ENCODE results near the gene TBC1D4. TPM values are rescaled to one million over a fixed set of nuclear protein-coding genes. Genes with fewer than 3 reads are reported as not detected.

Gene TBC1D4
- total and polyA plus RNA-seq, 7 donors, result 5.4 to 15.0 (median 7.8) TPM

DNA sequence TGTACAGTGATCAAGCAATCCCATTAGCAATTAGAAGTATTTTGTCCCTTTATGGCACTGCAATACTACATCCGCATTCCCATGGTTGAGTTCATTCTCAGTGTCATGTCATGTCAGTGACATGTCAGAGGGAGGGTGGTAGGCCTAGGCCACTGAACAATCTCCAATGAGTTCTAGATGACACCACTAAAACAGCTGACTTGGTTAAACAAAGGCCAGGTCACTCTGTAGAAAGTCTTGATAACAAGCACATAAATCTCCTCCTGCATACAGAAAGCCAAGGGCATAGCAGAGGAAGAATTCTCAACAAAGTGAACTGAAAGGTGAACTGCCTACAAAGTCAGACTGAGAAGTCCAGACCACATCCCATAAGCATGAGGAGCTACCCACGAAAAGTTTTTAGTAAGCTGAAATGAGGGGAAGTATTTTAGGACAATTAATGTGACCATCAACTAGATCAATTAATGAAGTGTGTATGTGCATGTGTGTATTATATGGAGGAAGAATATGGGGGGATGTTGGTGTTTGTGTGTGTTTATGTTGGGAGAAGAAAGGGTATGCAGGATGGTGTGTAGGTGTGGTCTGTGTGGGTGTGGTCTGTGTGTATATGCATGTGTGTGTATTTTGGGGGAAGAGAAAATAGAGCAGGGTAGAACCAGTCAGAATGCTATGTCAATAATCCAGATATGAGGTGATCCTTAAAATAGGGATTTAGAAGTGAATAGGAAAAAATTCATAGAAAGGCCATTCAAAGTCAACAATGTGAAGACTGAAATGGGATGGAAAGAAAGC is 67.7 kb downstream of the TBC1D4 start:
- Histone ChIP-seq H3K4me1 (peaks cover 0 to 27% (median 26%) of the 10 kb centered on the region in 4 donors), H3K36me3 (no peaks in the 10 kb centered on the region), H3K27ac (no peak overlapping the region), H3K9me3 (no peaks in the 10 kb centered on the region), H3K27me3 (no peaks in the 10 kb centered on the region), H3K4me3 (no peak overlapping the region)
- TF ChIP-seq POLR2A (IDR thresholded peaks at IDR 0.05) (no peak), POLR2AphosphoS5 (IDR thresholded peaks at IDR 0.05) (no peak), EP300 (IDR thresholded peaks at IDR 0.05) (no peak)
- TF ChIP-seq, protein P1, sequence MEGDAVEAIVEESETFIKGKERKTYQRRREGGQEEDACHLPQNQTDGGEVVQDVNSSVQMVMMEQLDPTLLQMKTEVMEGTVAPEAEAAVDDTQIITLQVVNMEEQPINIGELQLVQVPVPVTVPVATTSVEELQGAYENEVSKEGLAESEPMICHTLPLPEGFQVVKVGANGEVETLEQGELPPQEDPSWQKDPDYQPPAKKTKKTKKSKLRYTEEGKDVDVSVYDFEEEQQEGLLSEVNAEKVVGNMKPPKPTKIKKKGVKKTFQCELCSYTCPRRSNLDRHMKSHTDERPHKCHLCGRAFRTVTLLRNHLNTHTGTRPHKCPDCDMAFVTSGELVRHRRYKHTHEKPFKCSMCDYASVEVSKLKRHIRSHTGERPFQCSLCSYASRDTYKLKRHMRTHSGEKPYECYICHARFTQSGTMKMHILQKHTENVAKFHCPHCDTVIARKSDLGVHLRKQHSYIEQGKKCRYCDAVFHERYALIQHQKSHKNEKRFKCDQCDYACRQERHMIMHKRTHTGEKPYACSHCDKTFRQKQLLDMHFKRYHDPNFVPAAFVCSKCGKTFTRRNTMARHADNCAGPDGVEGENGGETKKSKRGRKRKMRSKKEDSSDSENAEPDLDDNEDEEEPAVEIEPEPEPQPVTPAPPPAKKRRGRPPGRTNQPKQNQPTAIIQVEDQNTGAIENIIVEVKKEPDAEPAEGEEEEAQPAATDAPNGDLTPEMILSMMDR (IDR thresholded peaks at IDR 0.05), result no peak
- intact Hi-C loops (cut with DNase I), result no loop called here
- DNase-seq, result no peak
- WGBS, 2 donors, result 88 to 91% methylated on average over 2 of the region's 2 CpGs

DNA sequence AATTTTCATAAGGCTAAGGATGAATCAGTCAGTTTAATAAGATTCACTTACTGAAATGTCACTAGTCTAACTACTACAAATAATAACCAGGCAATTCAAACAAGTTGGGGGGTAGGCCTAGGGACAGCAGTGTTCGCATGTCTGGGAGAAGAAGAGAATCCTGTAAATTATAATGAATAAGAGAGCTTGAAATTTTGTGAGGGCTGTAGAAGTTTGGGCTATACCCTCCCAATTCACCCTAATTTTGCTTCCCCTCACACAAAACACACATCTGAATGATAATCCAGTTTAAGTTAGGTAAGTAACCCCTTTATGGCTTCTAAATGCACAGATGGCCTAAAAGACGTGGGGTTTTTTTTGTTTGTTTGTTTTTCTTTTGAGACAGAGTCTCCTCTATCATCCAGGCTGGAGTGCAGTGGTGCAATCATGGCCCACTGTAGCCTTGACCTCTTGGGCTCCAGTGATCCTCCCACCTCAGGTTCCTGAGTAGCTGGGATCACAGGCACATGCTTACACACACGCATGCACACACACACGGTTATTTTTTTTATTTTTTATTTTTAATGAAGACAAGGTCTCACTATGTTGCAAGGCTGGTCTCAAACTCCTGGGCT is 69.9 kb downstream of the TBC1D4 start:
- H3K4me3 ChIP-seq, result no peak overlapping the region
- 80 to 82% methylated on average over 4 of the region's 4 CpGs for WGBS, 2 donors
- H3K27ac ChIP-seq, result no peak overlapping the region
- no peak for DNase-seq
- no peaks in the 10 kb centered on the region for H3K27me3 ChIP-seq
- TF ChIP-seq, protein P1 (IDR thresholded peaks at IDR 0.05), result no peak
- TF ChIP-seq POLR2AphosphoS5 (IDR thresholded peaks at IDR 0.05), result no peak
- no peak for TF ChIP-seq POLR2A (IDR thresholded peaks at IDR 0.05)
- no peak for TF ChIP-seq EP300 (IDR thresholded peaks at IDR 0.05)
- intact Hi-C loops (cut with DNase I), result no loop called here
- peaks cover 0 to 10% (median 8%) of the 10 kb centered on the region in 4 donors for H3K4me1 ChIP-seq
- no peaks in the 10 kb centered on the region for H3K36me3 ChIP-seq
- H3K9me3 ChIP-seq, result no peaks in the 10 kb centered on the region

DNA sequence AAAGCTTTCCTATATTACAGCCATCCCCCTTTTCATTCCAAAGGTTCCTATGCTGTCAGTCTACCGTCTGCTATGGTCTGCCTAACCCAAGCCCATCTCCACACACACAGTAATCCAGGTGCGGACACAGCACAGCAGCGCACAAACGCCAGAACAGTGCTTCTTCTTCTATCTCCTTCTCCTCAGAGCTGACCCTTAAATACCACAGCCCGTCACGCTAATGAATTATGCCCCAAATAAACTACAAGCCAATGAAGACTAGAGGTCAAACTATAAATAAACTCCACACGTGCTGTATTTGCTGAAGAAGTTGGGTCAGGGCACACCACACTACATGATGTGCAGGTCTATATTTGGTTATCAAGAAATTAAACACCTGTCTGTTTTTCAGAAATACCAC is 71.8 kb downstream of the TBC1D4 start:
- H3K4me3 ChIP-seq, result no peak overlapping the region
- intact Hi-C loops (cut with DNase I), result no loop called here
- H3K27me3 ChIP-seq, result no peaks in the 10 kb centered on the region
- DNase-seq, result no peak
- H3K27ac ChIP-seq, result no peak overlapping the region
- H3K36me3 ChIP-seq, result no peaks in the 10 kb centered on the region
- no peaks in the 10 kb centered on the region for H3K4me1 ChIP-seq
- WGBS, 2 donors, result 86 to 90% methylated on average over 7 of the region's 7 CpGs
- no peak for TF ChIP-seq POLR2AphosphoS5 (IDR thresholded peaks at IDR 0.05)
- TF ChIP-seq EP300 (IDR thresholded peaks at IDR 0.05), result no peak
- TF ChIP-seq, protein P1 (IDR thresholded peaks at IDR 0.05), result no peak
- TF ChIP-seq POLR2A (IDR thresholded peaks at IDR 0.05), result no peak
- H3K9me3 ChIP-seq, result no peaks in the 10 kb centered on the region

DNA sequence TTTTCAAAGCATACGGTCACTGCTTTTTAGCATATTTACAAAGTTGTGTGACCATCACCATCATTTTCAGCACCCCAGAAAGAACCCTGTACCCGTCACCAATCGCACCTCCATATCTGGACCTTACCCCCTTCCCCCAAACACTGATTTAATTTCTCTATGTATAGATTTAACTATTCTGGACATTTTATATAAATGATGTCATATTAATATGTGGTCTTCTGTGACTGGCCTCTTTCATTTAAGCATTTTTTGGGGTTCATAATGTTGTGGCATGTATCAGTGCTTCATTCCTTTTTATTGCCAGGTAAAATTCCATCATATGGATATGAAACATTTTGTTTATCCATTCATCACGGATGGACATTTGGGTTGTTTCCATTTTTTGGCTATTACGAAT is 74.0 kb downstream of the TBC1D4 start:
- intact Hi-C loops (cut with DNase I), result no loop called here
- WGBS, 2 donors, result 97 to 98% methylated on average over 5 of the region's 5 CpGs
- Histone ChIP-seq H3K9me3 (no peaks in the 10 kb centered on the region), H3K27ac (no peak overlapping the region), H3K27me3 (no peaks in the 10 kb centered on the region), H3K36me3 (no peaks in the 10 kb centered on the region), H3K4me3 (no peak overlapping the region), H3K4me1 (peaks cover 0 to 2% (median under 1%) of the 10 kb centered on the region in 4 donors)
- no peak for DNase-seq
- TF ChIP-seq POLR2A (IDR thresholded peaks at IDR 0.05) (no peak), POLR2AphosphoS5 (IDR thresholded peaks at IDR 0.05) (no peak), EP300 (IDR thresholded peaks at IDR 0.05) (no peak)
- TF ChIP-seq, protein P1 (IDR thresholded peaks at IDR 0.05), result no peak
